ENCODE data around the gene ZNF853. TPM values are rescaled to one million over a fixed set of nuclear protein-coding genes. Genes with fewer than 3 reads are reported as not detected.

The ZNF853 gene
- total RNA-seq, 1 donor from 2014 or later = 4.9 TPM

- Histone ChIP-seq H3K9me3 (ENCODE audit: insufficient read depth, low read depth, low read length) (peaks cover 4% of the 10 kb centered on the region), H3K4me3 (ENCODE audit: insufficient read depth, low read depth, low read length) (no peak overlapping the region), H3K79me2 (ENCODE audit: insufficient read depth, low read length) (peaks cover 27% of the 10 kb centered on the region), H3K4me1 (ENCODE audit: insufficient read depth, low read length) (no peaks in the 10 kb centered on the region), H3K4me2 (ENCODE audit: low read length) (no peak overlapping the region), H3K27ac (ENCODE audit: low read depth, low read length) (no peak overlapping the region), H4K20me1 (ENCODE audit: insufficient read depth, low read length) (peaks cover 49% of the 10 kb centered on the region), H3K9ac (ENCODE audit: low read length) (no peak overlapping the region), H3K27me3 (ENCODE audit: insufficient read depth, low read length) (no peaks in the 10 kb centered on the region), H3K36me3 (ENCODE audit: insufficient read depth, low read length) (no peaks in the 10 kb centered on the region), H2AFZ (ENCODE audit: low read depth, low read length) (no peak overlapping the region)
- no peaks in the 10 kb centered on the region for H3K27me3 Mint-ChIP-seq (ENCODE audit: low read depth, unreplicated experiment)
- TF ChIP-seq EZH2 (IDR thresholded peaks at IDR 0.05; ENCODE audit: insufficient read depth, low read length) = no peak
- H3K9me3 Mint-ChIP-seq (ENCODE audit: unreplicated experiment) = peaks cover 14% of the 10 kb centered on the region
- H3K4me3 Mint-ChIP-seq (ENCODE audit: unreplicated experiment) = no peak overlapping the region
- H3K36me3 Mint-ChIP-seq (ENCODE audit: low read depth, unreplicated experiment) = peaks cover 33% of the 10 kb centered on the region
- FAIRE-seq = no peak
- DNase-seq (ENCODE audit: low read depth) = no peak
- no peak overlapping the region for H3K27ac Mint-ChIP-seq (ENCODE audit: unreplicated experiment)
- no peaks in the 10 kb centered on the region for H3K4me1 Mint-ChIP-seq (ENCODE audit: low read depth, unreplicated experiment)
Observed at GRCh38 chr7:6650086-6650485, 34.7 kb downstream of the ZNF853 start.

GRCh38 chr7:6650521-6651011 is 35.2 kb downstream of the ZNF853 start:
- no peaks in the 10 kb centered on the region for H3K36me3 ChIP-seq (ENCODE audit: insufficient read depth, low read length)
- Mint-ChIP-seq H3K36me3 (ENCODE audit: low read depth, unreplicated experiment) (peaks cover 38% of the 10 kb centered on the region), H3K9me3 (ENCODE audit: unreplicated experiment) (peaks cover 14% of the 10 kb centered on the region), H3K4me3 (ENCODE audit: unreplicated experiment) (no peak overlapping the region), H3K27me3 (ENCODE audit: low read depth, unreplicated experiment) (no peaks in the 10 kb centered on the region), H3K4me1 (ENCODE audit: low read depth, unreplicated experiment) (no peaks in the 10 kb centered on the region), H3K27ac (ENCODE audit: unreplicated experiment) (no peak overlapping the region)
- FAIRE-seq = no peak
- no peak overlapping the region for H2AFZ ChIP-seq (ENCODE audit: low read depth, low read length)
- H3K9me3 ChIP-seq (ENCODE audit: insufficient read depth, low read depth, low read length) = peaks cover 4% of the 10 kb centered on the region
- no peak for TF ChIP-seq EZH2 (IDR thresholded peaks at IDR 0.05; ENCODE audit: insufficient read depth, low read length)
- no peak for TF ChIP-seq CTCF (IDR thresholded peaks at IDR 0.05; ENCODE audit: insufficient read depth, low read depth, low read length)
- no peak overlapping the region for H3K4me3 ChIP-seq (ENCODE audit: insufficient read depth, low read depth, low read length)
- no peak overlapping the region for H3K9ac ChIP-seq (ENCODE audit: low read length)
- peaks cover 49% of the 10 kb centered on the region for H4K20me1 ChIP-seq (ENCODE audit: insufficient read depth, low read length)
- H3K79me2 ChIP-seq (ENCODE audit: insufficient read depth, low read length) = peaks cover 27% of the 10 kb centered on the region
- H3K27ac ChIP-seq (ENCODE audit: low read depth, low read length) = no peak overlapping the region
- no peak overlapping the region for H3K4me2 ChIP-seq (ENCODE audit: low read length)
- H3K27me3 ChIP-seq (ENCODE audit: insufficient read depth, low read length) = no peaks in the 10 kb centered on the region
- no peaks in the 10 kb centered on the region for H3K4me1 ChIP-seq (ENCODE audit: insufficient read depth, low read length)
- DNase-seq (ENCODE audit: low read depth) = no peak

GRCh38 chr7:6651851-6652445 is 36.5 kb downstream of the ZNF853 start:
- Histone ChIP-seq H3K9me3 (ENCODE audit: insufficient read depth, low read depth, low read length) (peaks cover 4% of the 10 kb centered on the region), H3K9ac (ENCODE audit: low read length) (no peak overlapping the region), H3K27ac (ENCODE audit: low read depth, low read length) (no peak overlapping the region), H3K27me3 (ENCODE audit: insufficient read depth, low read length) (no peaks in the 10 kb centered on the region), H3K79me2 (ENCODE audit: insufficient read depth, low read length) (peaks cover 21% of the 10 kb centered on the region), H3K4me2 (ENCODE audit: low read length) (no peak overlapping the region), H3K36me3 (ENCODE audit: insufficient read depth, low read length) (no peaks in the 10 kb centered on the region), H4K20me1 (ENCODE audit: insufficient read depth, low read length) (peaks cover 38% of the 10 kb centered on the region), H3K4me1 (ENCODE audit: insufficient read depth, low read length) (no peaks in the 10 kb centered on the region), H2AFZ (ENCODE audit: low read depth, low read length) (no peak overlapping the region), H3K4me3 (ENCODE audit: insufficient read depth, low read depth, low read length) (no peak overlapping the region)
- Mint-ChIP-seq H3K27ac (ENCODE audit: unreplicated experiment) (no peak overlapping the region), H3K27me3 (ENCODE audit: low read depth, unreplicated experiment) (no peaks in the 10 kb centered on the region), H3K9me3 (ENCODE audit: unreplicated experiment) (peaks cover 14% of the 10 kb centered on the region), H3K4me3 (ENCODE audit: unreplicated experiment) (no peak overlapping the region), H3K4me1 (ENCODE audit: low read depth, unreplicated experiment) (no peaks in the 10 kb centered on the region), H3K36me3 (ENCODE audit: low read depth, unreplicated experiment) (peaks cover 41% of the 10 kb centered on the region)
- TF ChIP-seq CTCF (IDR thresholded peaks at IDR 0.05; ENCODE audit: insufficient read depth, low read depth, low read length) (no peak), EZH2 (IDR thresholded peaks at IDR 0.05; ENCODE audit: insufficient read depth, low read length) (no peak)
- DNase-seq (ENCODE audit: low read depth) (no peak), FAIRE-seq (no peak)

Measured in astrocyte (in vitro differentiated cells and primary cell).